NCI-H2081 treated with DMSO at 0.1 percent for 48 hours (cell line): ENCODE measurements around the gene ZSCAN16.
"Not testable (repeated sequence)": the region's sequence is repeated elsewhere in the genome, so short reads cannot be mapped to it uniquely, and the experiment has no call there.

Experiments
- DNase-seq: peaks from one replicate; lab custom pipeline; 2025; lab: John Stamatoyannopoulos, UW

Gene ZSCAN16

GRCh38 chr6:28124350-28124970 lies at the start of gene ZSCAN16:
TSS of gene ZSCAN16 (plus strand) at chr6:28124609. CDS start at chr6:28125444, 835 bp downstream.
- DNase-seq = peak; percentile 73

DNA sequence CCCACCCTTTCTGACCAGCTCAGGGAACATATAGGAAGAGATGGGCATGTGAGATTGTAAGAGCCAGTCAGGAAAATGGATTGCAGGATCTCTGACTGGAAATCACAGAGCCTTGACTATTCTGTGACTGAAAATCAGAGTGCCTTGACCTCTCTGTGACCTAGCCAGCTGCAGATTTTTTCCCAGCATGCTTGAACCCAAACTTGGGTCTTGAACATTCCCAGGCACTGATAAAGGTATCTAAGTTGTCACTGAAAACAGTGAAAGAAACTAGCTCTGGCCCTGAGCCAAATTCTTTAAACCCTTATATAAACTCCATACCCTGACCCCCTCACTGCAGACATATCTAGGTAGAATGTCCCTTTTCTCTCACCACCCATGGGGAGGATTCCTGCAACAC lies 46.4 kb upstream of the ZSCAN16 start:
- DNase-seq = no peak

- no peak for DNase-seq
Measured at GRCh38 chr6:28078836-28079235, 45.6 kb upstream of the ZSCAN16 start.

- DNase-seq = not testable (repeated sequence)
Measured at GRCh38 chr6:28080381-28080630, 44.1 kb upstream of the ZSCAN16 start, which contains the start of gene ZNF165. TSS of gene ZNF165 (plus strand) at chr6:28080568. CDS start at chr6:28085481, 4,913 bp downstream.

- DNase-seq = peak; percentile 62
Measured at GRCh38 chr6:28080631-28081485, 43.6 kb upstream of the ZSCAN16 start.

DNA sequence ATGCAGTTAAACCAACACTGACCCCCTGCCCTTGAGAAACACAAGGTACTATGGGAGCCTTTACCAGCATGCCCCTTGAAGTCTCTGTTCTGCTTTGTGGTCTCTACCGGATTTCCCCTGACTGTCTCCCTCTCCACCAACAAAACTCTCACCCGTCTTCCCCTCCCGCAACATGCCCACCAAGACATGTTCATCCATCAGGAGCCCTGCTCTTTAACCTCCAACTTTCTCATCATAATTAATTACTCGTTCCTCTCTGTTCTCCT lies 43.0 kb upstream of the ZSCAN16 start:
- no peak for DNase-seq

- no peak for DNase-seq
Measured at GRCh38 chr6:28082939-28083338, 41.5 kb upstream of the ZSCAN16 start.

- no peak for DNase-seq
Measured at GRCh38 chr6:28089054-28089453, 35.4 kb upstream of the ZSCAN16 start.

DNA sequence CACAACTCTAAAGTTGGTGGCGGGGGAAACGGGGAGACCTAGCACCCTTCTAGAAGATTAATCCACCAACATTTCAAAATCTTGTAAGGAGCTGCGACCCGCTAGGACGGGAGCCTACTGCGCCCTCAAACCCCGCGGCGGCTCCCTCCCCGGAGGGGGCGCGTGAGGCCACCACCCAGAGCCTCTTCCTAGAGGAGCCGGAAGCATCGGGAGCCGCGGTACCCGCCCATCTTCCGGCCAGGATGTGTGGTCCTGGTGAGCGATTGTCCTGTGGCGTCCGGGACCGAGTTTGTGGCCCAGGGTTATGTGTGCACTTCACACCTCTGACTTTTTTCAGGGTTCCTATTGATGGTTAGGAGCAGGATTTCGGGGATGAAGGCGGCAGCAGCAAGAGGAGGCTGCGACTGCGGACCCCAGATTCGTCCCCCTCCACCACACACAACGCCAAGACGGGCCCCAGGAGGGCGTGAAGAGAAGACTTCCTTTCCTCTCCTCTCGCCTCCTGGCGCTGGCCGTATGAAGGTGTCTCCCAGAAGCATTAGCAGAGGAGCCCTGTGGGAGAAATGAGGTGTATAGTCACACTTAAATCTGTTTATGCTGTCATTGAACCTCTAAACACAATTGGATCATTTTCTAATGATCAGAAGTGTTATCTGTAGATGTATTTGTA lies 33.4 kb upstream of the ZSCAN16 start:
- no peak for DNase-seq

GRCh38 chr6:28102222-28102621 lies 22.2 kb upstream of the ZSCAN16 start:
- DNase-seq = not testable (repeated sequence)

DNA sequence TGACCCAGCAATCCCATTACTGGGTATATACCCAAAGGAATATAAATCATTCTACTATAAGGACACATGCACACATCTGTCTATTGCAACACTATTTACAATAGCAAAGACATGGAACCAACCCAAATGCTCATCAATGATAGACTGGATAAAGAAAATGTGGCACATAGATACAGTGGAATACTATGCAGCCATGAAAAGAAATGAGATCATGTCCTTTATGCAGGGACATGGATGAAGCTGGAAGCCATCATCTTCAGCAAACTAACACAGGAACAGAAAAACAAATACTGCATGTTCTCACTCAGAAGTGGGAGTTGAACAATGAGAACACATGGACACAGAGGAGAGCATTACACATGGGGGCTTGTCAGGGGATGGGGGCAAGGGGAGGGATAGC lies 21.7 kb upstream of the ZSCAN16 start:
- not testable (repeated sequence) for DNase-seq

- DNase-seq = peak; percentile 39
Measured at GRCh38 chr6:28104392-28105244, 19.8 kb upstream of the ZSCAN16 start.

DNA sequence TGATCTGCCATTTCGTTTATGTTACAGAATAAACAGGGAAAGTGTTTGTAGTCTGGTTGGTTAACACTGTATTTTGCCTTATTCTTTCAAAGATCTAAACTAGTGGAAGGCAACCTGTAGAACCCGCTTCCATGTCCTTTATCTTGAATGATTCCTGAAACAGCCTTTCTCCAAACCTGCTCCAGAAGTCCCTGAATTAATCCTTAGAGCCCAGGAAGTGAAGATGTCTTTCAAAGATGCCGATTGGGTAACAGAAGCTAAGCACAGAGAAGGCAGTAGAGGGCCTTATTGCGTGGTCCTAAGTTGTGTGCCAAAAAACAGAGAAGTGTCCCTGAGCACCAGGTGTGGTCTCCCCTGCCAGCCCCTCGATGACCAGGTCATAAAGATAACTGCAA lies 19.2 kb upstream of the ZSCAN16 start:
- no peak for DNase-seq

DNA sequence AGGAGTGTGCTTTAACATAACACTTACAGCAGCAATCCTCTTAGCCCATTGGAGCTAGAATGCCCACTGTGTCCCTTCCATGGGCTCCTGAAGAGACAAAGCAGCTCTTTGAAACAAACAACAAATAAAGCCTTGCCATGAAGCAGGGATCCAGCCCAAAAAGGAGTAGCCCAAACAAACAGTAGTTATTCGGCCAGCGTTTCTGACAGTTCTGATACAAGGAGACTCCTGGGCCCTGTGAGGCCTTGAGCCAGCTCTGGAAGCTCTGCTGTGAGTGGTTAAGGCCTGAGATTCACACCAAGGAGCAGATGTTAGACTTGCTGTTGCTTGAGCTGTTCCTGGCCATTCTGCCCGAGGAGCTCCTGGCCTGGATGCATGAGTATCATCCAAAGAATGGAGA lies 16.9 kb upstream of the ZSCAN16 start:
- DNase-seq = no peak

DNA sequence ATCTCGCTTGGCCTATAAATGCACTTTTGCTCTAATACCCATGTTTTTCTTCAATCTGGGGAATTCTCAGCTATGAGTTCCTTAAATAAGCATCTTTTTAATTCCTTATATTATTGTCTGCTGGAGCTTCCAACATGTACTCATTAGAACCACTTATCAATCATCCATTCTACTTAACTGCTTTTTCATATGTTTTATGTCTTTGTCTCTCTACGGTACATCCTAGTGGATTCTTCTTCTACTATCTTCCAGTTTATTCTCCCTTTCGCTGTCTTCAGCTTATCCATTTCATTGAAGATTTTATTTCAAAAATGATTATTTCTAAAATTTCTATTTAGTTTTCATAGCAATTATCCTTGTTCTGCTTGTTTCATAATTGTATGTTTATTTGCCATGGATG lies 12.4 kb upstream of the ZSCAN16 start:
- DNase-seq = no peak

DNA sequence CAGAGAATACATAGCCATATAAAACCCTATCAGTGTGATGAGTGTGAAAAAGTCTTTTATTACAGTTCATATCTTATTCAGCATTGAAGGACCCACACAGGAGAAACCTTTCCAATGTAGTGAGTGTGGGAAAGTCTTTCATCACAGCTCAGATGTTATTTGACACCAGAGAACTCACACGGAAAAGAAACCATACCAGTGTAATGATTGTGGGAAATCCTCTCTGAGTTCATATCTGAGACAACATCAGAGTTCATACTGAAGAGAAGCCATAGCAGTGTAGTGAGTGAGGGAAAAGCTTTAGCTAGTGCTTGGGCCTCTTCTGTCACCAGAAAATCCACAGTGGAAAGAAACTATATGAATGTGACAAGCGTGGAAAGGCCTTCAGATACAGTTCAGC lies 8.6 kb upstream of the ZSCAN16 start:
- DNase-seq = no peak

DNA sequence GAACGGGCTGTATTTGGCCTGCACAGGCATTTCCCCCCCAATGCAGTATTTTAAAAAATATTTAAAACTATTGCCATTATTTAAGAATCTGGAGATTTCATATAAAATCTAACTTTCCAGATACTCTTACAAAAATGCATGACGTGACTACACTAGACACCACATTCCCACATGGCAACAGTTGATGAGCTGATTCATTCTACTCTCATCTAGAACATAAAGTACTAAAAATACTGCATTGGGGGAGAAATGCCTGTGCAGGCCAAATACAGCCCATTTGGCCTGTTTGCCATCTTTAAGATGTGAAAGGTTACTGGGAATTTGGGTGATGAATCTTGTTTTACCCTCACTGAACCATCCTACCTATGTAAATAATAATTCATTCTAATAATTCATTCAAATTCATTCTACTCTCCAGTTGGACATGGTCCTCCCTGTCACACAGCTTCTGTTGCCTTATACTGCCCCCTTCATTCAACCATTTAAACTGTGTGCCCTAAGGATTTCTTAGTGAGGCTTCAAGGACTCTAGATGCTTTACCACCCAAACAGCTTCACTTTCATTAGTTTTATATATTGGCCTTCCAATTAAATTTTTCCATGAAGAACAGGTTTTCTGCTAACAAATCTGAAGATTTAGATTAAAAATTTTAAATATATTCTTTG lies 6.9 kb upstream of the ZSCAN16 start:
- DNase-seq = no peak

GRCh38 chr6:28118217-28118616 lies 6.2 kb upstream of the ZSCAN16 start:
- DNase-seq = no peak

DNA sequence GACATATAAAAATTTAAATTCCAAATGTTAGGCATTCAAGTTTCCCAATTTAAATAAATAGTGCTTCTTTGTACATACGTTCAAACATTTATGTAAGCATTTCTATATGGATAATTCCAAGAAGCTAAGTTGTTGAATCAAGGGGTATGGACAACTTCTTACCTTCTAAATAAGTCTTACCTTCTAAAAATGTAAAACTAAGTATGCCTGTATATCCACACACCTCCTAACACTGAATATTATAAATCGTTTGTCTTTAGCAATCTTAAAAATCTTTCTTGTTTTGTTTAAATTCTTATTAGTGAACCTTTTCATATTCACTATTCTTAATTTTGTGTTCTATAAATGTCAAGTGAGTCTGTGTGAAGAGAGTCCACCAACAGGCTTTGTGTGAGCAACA lies 2.5 kb upstream of the ZSCAN16 start:
- DNase-seq = no peak

DNA sequence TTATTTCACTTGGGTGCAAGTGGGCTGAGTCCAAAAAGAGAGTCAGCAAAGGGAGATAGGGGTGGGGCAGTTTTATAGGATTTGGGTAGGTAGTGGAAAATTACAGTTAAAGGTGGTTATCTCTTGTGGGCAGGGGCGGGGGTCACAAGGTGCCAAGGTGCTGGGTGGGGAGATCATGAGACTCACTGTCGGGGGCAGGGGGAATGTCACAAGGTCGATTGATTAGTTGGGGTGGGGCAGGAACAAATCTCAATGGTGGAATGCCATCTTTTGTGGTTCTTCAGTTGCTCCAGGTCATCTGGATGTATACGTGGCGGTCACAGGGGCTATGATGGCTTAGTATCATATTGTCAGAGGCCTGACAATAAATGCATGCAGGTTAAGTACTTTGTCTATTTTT lies 2.1 kb upstream of the ZSCAN16 start:
- not testable (repeated sequence) for DNase-seq

- no peak for DNase-seq
Measured at GRCh38 chr6:28124971-28125353, 553 bp downstream of the ZSCAN16 start.

GRCh38 chr6:28125401-28125800 lies 992 bp downstream of the ZSCAN16 start:
- DNase-seq = no peak
